Measurements from ENCODE around the gene MANBA.
"Not testable (repeated sequence)": the region's sequence is repeated elsewhere in the genome, so short reads cannot be mapped to it uniquely, and the experiment has no call there.

Gene MANBA

GRCh38 chr4:102710986-102711385 is 49.8 kb downstream of the MANBA start:
- no peak overlapping the region for H3K9ac ChIP-seq (ENCODE audit: low read depth, low read length, poor library complexity, severe bottlenecking)
- peaks cover 4% of the 10 kb centered on the region; the same call in 1 of the 2 replicates for H3K36me3 ChIP-seq (ENCODE audit: insufficient read depth, low read length)
- H2AFZ ChIP-seq (ENCODE audit: low read length): no peak overlapping the region
- no peaks in the 10 kb centered on the region for H3K4me1 ChIP-seq (ENCODE audit: insufficient read depth, low read length, poor library complexity, severe bottlenecking)
- no peaks in the 10 kb centered on the region for H3F3A ChIP-seq (ENCODE audit: low read depth)
- no peaks in the 10 kb centered on the region for H3K9me2 ChIP-seq (replicated peaks; ENCODE audit: low read depth, low read length)
- TF ChIP-seq CTCF (conservative IDR thresholded peaks at IDR 0.05; ENCODE audit: low read length) (no peak), EZH2phosphoT487 (IDR thresholded peaks at IDR 0.05; ENCODE audit: borderline replicate concordance) (no peak)
- H3K79me2 ChIP-seq (ENCODE audit: insufficient read depth, low read length): no peaks in the 10 kb centered on the region
- no peak overlapping the region for H3K4me2 ChIP-seq (ENCODE audit: low read depth, low read length, poor library complexity, severe bottlenecking)
- H4K20me1 ChIP-seq (ENCODE audit: insufficient read depth, low read length, poor library complexity, severe bottlenecking): no peaks in the 10 kb centered on the region
- no peaks in the 10 kb centered on the region for H3K27me3 ChIP-seq (ENCODE audit: insufficient read depth, low read length, poor library complexity, severe bottlenecking)
- no peak overlapping the region for H3K4me3 ChIP-seq (ENCODE audit: low read length, poor library complexity, severe bottlenecking)
- H3K9me3 ChIP-seq (ENCODE audit: insufficient read depth, low read depth, low read length): no peaks in the 10 kb centered on the region

- not testable (repeated sequence) for H3K4me3 ChIP-seq (ENCODE audit: low read length, poor library complexity, severe bottlenecking); H3K79me2 ChIP-seq (ENCODE audit: insufficient read depth, low read length); H4K20me1 ChIP-seq (ENCODE audit: insufficient read depth, low read length, poor library complexity, severe bottlenecking); H3F3A ChIP-seq (ENCODE audit: low read depth); H3K36me3 ChIP-seq (ENCODE audit: insufficient read depth, low read length); H3K4me1 ChIP-seq (ENCODE audit: insufficient read depth, low read length, poor library complexity, severe bottlenecking); H3K9me3 ChIP-seq (ENCODE audit: insufficient read depth, low read depth, low read length); H3K9ac ChIP-seq (ENCODE audit: low read depth, low read length, poor library complexity, severe bottlenecking); H2AFZ ChIP-seq (ENCODE audit: low read length); H3K4me2 ChIP-seq (ENCODE audit: low read depth, low read length, poor library complexity, severe bottlenecking); H3K27me3 ChIP-seq (ENCODE audit: insufficient read depth, low read length, poor library complexity, severe bottlenecking); H3K9me2 ChIP-seq (replicated peaks; ENCODE audit: low read depth, low read length)
These were observed 51.7 kb downstream of the MANBA start for GRCh38 chr4:102709060-102709459.

DNA sequence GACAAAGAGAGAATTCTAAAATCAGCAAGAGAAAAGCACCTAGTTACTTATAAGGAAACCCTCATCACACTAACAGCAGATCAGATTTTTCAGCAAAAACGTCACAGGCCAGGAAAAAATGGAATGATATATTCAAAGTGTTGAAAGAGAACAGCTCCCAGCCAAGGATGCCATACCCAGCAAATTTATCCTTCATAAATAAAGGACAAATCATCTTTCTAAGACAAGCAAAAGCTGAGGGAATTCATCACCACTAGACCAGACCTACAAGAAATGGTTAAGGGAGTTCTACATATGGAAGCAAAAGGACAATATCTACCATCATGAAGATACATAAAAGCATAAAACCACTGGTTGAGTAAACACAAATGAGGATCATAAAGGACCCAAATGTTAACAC is 53.6 kb downstream of the MANBA start:
- Histone ChIP-seq H3K4me1 (ENCODE audit: insufficient read depth, low read length, poor library complexity, severe bottlenecking) (no peaks in the 10 kb centered on the region), H4K20me1 (ENCODE audit: insufficient read depth, low read length, poor library complexity, severe bottlenecking) (no peaks in the 10 kb centered on the region), H3K4me2 (ENCODE audit: low read depth, low read length, poor library complexity, severe bottlenecking) (no peak overlapping the region), H3K9ac (ENCODE audit: low read depth, low read length, poor library complexity, severe bottlenecking) (no peak overlapping the region), H2AFZ (ENCODE audit: low read length) (no peak overlapping the region), H3K4me3 (ENCODE audit: low read length, poor library complexity, severe bottlenecking) (no peak overlapping the region), H3K27me3 (ENCODE audit: insufficient read depth, low read length, poor library complexity, severe bottlenecking) (no peaks in the 10 kb centered on the region), H3F3A (ENCODE audit: low read depth) (no peaks in the 10 kb centered on the region), H3K9me2 (replicated peaks; ENCODE audit: low read depth, low read length) (no peaks in the 10 kb centered on the region), H3K9me3 (ENCODE audit: insufficient read depth, low read depth, low read length) (no peaks in the 10 kb centered on the region), H3K79me2 (ENCODE audit: insufficient read depth, low read length) (no peaks in the 10 kb centered on the region), H3K36me3 (ENCODE audit: insufficient read depth, low read length) (no peaks in the 10 kb centered on the region)
- TF ChIP-seq CTCF (conservative IDR thresholded peaks at IDR 0.05; ENCODE audit: low read length) (no peak), EZH2phosphoT487 (IDR thresholded peaks at IDR 0.05; ENCODE audit: borderline replicate concordance) (no peak)

GRCh38 chr4:102705391-102705935 is 55.3 kb downstream of the MANBA start:
- TF ChIP-seq EZH2phosphoT487 (IDR thresholded peaks at IDR 0.05; ENCODE audit: borderline replicate concordance) (no peak), CTCF (conservative IDR thresholded peaks at IDR 0.05; ENCODE audit: low read length) (no peak)
- Histone ChIP-seq H3K9me3 (ENCODE audit: insufficient read depth, low read depth, low read length) (no peaks in the 10 kb centered on the region), H3K79me2 (ENCODE audit: insufficient read depth, low read length) (no peaks in the 10 kb centered on the region), H3K9ac (ENCODE audit: low read depth, low read length, poor library complexity, severe bottlenecking) (no peak overlapping the region), H3K4me3 (ENCODE audit: low read length, poor library complexity, severe bottlenecking) (no peak overlapping the region), H3K27me3 (ENCODE audit: insufficient read depth, low read length, poor library complexity, severe bottlenecking) (no peaks in the 10 kb centered on the region), H3F3A (ENCODE audit: low read depth) (no peaks in the 10 kb centered on the region), H2AFZ (ENCODE audit: low read length) (no peak overlapping the region), H3K4me2 (ENCODE audit: low read depth, low read length, poor library complexity, severe bottlenecking) (no peak overlapping the region), H3K4me1 (ENCODE audit: insufficient read depth, low read length, poor library complexity, severe bottlenecking) (no peaks in the 10 kb centered on the region), H4K20me1 (ENCODE audit: insufficient read depth, low read length, poor library complexity, severe bottlenecking) (no peaks in the 10 kb centered on the region), H3K9me2 (replicated peaks; ENCODE audit: low read depth, low read length) (no peaks in the 10 kb centered on the region), H3K36me3 (ENCODE audit: insufficient read depth, low read length) (no peaks in the 10 kb centered on the region)

Data from Loucy (cell line).